ENCODE measurements around the gene TMEM132D.

DNA sequence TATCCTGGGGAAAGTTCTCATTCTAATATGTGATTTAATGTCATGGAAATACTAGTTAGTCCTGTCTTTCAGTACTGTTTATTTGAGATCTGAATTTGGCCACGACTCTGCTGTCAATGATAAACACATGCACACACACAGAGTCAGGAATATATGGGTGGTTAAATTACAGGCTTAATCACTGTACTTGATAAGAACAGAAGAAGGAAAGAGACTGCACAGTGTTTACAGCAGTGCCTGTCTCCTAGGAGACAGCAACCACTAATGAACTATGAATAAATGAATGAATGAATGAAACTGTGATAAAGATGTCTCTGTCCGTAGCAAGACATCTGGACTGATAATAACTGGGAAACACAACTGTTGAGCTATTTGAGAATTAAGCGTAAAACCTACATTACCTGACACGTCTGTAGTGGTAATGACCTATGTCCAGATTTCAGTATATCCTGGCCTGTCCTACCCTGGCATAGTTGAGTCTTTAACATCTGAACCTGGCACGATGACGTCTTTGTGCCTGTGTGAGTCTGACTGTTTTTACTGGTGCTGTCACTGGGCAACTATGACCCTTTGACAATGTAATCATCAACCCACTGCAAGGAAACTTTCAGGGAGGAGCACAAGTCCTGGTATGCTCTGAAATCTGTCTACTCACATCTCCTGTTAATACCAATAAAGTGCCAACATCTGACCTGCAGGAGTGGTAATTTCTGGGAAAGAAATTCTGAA, 524.6 kb downstream of the TMEM132D start:
- TF ChIP-seq, protein P1, sequence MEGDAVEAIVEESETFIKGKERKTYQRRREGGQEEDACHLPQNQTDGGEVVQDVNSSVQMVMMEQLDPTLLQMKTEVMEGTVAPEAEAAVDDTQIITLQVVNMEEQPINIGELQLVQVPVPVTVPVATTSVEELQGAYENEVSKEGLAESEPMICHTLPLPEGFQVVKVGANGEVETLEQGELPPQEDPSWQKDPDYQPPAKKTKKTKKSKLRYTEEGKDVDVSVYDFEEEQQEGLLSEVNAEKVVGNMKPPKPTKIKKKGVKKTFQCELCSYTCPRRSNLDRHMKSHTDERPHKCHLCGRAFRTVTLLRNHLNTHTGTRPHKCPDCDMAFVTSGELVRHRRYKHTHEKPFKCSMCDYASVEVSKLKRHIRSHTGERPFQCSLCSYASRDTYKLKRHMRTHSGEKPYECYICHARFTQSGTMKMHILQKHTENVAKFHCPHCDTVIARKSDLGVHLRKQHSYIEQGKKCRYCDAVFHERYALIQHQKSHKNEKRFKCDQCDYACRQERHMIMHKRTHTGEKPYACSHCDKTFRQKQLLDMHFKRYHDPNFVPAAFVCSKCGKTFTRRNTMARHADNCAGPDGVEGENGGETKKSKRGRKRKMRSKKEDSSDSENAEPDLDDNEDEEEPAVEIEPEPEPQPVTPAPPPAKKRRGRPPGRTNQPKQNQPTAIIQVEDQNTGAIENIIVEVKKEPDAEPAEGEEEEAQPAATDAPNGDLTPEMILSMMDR (conservative IDR thresholded peaks at IDR 0.05; ENCODE audit: low read depth, low read length) = no peak
- TF ChIP-seq EZH2 (IDR thresholded peaks at IDR 0.05; ENCODE audit: borderline replicate concordance, low read depth, low read length, poor library complexity, severe bottlenecking) = no peak
